GM18867 (cell line): Measurements from ENCODE around the gene STIM1.
A peak's percentile ranks its signal among the peaks of the same experiment; 100 is the strongest.

ENCODE experiments used
- ATAC-seq: cut with Tn5 transposase; IDR thresholded peaks from one replicate; pipeline ENCODE4 v1.9.1; 2021; ENCODE audit warnings: mild to moderate bottlenecking, moderate library complexity; ENCODE audit not compliant: unreplicated experiment

Gene STIM1

DNA sequence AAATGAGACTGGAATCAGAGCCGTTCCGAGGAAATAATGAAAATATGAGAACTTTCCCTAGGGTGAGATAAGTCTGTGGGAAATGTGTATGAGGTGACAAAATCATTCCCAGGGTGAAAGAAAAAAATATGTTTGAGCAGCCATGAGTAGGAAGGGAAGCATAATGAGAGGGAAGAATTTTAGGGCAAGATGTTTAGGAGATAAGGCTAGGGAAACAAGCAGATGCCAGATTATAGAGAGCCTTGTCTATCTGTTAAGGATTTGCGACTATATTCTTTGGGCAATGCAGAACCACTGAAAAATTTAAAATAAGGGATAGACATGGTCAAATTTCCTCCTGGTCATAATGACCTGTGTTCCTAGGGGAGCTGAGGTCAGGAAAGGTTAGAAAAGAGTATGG is 54.4 kb downstream of the STIM1 start:
- no peak for ATAC-seq

DNA sequence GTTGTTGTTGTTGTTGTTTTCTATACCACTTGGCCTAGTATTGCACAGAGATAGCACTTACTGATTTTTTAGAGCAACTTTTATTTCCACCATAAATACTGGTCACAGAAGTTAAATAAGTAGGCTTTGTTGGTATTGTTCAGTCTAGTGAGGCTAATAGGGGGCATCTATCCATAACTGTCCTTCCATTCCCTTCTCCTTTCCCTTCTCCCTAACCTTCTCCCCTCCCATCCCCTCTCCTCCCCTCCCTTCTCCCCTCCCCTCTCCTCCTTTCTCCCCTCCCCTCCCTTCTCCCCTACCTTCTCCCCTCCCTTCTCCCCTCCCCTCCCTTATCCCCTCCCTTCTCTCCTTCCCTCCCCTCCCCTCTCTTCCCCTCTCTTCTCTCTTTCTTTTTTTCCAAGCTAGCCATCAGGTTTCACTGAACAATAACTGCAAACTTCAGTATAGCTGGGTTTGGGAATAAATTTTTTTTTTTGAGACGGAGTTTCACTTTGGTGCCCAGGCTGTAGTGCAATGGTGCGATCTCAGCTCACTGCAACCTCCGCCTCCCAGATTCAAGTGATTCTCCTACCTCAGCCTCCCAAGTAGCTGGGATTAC is 56.5 kb downstream of the STIM1 start:
- no peak for ATAC-seq

DNA sequence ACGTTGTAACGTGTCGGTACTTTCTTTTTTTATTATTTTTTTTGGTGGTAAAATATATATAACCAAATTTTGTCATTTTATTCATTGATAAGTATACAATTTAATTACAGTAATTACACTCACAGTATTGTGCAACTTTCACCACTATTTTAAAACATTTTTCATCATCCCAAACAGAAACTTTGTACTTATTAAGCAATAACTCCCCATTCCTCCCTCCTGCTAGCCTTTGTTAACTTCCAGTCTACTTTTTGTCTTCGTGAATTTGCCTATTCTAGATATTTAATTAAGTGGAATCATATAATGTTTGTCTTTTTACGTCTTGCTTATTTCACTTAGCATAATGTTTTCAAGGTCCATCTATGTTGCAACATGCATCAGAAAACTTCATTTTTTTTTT is 58.5 kb downstream of the STIM1 start:
- ATAC-seq, result no peak

DNA sequence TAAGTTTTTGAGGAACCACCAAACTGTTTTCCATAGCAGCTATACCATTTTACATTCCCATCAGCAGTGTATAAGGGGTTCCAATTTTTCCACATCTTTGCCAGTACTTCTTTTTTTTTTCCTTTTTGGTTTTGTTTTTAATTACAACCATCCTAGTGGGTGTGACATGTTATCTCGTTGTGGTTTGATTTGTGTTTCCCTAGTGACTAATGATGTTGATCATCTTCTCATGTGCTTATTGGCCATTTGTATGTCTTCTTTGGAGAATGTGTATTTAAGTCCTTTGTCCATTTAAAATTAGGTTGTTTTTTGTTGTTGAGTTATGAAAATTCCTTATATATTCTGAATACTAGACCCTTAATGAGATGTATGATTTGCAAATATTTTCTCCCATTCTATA is 59.3 kb downstream of the STIM1 start:
- no peak for ATAC-seq

DNA sequence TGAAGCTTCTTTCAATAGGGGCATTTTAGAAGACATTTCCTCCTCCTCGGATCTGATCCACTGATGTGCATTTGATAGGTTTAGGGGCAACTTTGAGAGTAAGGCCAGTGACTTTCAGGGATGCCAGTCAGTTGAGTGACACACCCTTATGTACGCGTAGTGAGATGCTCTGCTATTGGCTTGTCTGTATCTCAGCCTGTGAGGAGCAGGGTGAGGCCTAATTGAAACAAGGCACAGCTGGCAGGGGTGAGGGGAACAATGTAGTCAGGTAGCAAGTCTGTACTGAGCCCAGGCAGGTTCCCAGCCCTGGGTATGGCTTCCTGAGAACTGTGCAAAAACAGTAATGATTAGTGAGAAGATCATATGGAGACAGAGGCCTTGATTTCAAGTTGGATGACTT is 61.5 kb downstream of the STIM1 start:
- no peak for ATAC-seq

DNA sequence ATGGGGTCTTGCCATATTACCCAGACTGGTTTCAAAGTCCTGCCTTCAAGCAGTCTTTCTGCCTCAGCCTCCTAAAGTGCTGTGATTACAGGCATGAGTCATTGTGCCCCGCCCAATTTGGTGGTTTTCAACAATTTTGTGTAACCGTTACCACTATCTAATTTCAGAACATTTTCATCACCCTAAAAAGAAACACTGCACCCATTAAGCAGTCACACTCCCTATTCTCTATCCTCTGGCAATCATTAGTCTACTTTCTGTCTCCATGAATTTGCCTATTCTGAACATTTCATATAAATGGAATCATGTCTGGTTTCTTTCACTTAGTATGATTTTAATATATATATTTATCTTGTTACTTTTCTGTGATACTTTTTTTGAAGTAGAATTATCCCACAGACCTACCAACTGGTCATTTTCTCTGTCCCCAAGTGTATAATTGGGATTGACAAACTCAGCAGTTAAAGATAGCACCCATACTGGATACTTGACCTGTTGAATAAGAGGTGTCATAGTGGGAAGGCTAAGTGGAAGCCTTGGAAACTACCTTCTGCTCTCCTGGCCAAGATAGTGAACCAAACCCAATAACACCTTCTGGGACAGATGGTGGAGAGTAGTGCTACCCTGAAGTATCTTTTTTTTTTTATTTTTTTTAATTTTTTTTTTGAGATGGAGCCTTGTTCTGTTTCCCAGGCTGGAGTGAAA is 64.8 kb downstream of the STIM1 start:
- peak; percentile 80 for ATAC-seq

DNA sequence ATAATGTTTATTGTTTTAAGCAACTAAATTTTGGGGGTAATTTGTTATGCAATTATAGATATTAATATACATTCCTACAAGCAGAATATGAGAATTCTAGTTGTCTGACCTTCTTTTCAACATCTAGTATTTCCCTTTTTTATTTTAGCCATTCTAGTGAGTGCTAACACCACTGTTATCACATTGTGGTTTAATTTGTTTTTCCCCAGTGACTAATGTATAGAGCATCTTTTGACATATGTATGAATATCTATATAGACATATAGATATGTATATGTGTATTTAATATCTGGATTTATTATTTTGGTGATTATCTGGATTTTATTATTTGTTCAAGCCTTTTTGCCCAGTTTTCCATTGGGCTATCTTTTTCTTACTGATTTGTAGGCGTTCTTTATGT is 66.6 kb downstream of the STIM1 start:
- no peak for ATAC-seq

DNA sequence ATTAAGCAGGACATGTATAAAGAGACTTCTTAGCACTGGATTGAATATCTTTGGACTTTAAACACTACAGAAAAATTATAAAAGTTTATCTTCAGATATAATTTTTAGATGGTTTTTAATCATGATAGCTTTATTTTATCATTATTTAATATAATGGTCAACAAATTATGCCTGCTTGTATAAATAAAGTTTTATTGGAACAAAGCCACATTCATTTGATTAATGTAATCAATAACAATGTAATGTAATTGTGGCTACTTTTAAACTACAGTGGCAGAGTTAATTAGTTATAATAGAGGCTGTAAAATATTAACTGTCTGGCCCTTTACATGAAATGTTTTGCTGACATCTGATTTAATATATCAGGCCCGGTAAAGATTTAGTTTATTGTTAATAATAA is 70.0 kb downstream of the STIM1 start:
- no peak for ATAC-seq

DNA sequence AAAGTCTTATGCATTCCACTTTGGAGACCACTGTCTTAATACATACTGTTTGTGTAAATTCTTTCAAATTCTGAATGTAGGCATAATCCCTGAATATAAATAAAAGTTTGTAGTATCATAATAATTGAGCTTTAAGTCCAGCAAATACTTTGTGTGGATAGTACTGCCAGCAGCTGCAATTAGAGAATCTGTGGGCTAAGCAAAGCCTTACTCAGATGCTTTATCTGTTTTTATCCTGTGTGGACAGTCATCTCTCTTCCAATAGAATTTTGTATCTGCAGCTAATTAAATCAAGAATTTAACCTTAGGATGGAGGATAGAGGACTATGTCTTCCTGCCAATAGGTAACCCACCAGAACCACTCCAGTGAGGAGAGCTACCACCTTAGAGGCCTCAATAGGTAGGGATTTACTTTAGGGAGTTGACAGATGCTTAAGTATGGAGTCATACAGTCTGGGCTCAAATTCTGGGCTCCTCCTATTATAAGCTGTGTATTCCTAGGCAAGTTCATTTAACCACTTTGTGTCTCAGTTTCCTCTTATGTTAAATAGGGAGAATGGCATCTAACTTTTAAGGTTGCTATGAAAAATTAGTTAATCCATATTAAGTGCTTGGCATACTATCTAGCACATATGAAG is 71.1 kb downstream of the STIM1 start:
- ATAC-seq, result no peak

DNA sequence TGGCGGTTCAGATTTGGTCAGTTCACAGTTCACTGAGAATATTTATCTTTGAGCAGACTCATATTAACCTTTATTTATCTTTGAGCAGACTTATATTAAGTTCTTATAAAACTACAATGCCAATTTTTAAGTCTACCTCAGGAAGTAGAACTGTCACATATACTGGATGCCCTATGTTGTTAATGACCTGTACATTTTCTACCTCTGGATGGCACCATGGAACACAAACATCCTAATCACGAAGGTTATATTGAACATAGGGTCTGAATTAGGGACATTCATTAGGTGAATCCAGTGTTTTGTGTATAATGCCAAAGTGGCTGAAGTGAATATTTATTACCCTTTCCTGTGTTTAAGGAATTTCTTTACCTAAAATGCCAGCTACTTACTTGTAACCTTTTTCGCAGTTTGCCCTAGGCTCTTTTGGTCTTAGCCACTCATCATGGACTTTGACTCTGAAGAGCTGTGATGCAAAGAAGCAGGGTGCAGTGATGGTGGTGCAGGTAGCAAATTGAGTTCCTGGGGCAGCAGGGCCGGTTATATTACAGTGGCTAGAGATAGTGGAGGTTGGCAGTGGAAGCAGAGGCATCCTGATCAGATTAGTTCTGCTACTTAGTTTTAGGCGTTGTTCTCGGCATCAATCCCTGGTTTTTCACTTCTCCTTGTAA is 71.8 kb downstream of the STIM1 start:
- no peak for ATAC-seq

DNA sequence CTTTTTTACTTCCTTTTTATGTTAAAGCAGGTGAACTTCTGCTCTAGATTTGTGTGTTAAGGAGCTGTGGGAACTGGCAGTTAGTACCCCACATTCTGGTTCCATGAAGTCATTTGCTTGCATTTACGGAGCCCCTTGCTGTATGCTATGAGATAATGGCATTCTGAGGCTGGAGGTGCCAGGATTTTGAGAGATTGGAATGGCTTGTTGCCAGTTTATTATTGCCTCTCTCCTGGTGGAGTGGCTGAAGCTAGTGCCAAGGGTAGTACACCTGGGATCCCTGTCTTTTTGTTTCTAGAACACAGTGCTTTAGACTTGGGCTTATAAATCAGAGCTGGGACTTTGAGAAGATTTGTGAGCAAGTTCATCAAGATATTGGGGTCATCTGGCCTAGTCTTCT is 73.8 kb downstream of the STIM1 start:
- ATAC-seq, result no peak

DNA sequence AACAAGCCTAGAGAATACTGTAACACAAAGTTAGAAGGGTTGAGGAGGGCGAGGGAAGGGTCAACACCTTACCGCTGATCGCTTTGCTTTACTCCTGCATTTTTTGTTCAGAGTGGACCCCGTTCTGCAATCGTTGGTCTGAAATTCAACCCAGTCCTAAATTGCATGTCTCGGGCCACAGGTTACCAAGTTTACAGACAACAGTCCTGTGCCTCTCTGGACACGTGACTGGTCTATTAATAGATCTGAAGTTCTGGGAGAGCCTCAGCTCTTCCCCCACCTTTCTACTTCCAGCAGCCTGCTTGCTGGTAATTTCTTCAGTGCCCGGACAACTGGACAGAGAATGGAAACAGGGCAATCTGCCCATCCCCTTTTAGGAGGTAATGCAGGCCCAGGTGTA is 74.2 kb downstream of the STIM1 start:
- no peak for ATAC-seq

DNA sequence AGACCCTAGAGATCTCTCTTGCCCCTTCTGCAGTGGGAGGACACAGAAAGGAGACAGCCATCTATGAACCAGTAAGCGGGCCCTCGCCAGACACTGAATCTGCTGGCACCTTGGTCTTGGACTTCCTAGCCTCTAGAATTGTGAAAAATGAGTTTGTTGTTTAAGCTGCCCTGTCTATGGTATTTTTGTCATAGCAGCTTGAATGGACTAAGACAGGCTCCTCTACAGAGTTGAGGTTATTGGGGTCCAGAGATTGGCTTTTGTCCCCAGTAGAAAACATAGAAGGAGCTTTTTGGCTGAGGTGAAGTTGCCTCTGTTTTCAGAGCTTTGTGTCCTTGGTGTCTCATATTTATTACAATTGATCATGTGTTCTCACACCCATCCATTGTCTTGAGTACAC is 77.2 kb downstream of the STIM1 start:
- no peak for ATAC-seq

DNA sequence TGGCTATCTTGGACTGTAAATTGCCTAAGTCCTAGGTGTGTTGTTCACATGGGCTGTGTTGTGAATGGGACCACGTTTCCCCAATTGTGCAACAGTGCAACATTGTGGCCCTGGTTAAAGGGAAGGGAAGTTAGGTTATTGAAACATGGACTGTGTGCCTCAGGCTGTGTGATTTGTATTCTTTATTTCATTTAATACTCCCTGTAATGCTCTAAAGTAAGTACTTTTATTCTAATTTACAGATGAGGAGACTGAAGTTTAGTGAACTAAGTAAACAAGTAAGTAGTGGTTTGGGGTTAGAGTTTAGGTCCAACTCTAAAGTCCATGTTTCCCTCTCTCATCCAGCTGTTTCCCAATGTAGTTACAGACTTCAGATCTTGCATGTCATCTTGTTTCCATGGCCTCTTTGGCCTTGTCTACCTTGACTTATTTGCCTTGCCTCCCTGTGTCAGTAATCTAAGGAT is 77.7 kb downstream of the STIM1 start:
- no peak for ATAC-seq

DNA sequence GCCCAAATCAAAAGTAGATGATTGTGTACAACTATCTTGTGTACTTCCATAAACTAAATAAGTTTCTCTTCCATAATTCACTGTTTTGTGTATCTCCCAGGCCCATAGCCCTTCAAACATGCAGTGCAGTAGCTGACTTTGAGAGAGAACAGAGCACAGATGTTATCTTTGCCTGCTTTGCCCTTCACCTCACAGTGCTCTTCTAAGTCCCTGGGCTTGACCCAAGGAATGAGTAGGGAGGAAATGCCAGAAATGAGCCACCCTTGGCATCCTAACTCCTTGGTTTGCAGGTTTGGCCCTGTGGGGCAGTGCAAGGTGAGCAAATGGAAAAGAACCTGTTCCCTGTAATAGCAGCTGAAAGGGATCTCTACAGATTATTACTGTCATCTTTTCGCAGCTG is 79.2 kb downstream of the STIM1 start:
- no peak for ATAC-seq

DNA sequence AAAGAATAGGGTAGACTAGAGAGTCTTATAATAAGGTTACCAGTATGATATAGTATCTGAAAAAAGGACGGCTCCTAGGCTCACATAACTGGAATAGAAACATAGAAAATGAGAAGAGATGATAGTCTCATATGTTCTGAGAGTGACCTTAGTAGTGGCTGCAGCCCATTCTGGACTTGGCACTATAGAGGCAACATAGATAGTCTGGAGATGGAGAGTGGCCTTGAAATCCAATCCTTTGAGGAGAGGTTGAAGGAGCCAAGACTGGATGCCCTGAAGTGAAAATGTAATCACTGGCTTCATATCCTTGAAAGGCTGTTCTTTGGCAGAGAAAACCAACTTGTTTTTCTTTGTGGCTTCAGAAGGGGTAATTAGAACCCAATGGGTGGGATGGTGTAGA is 81.1 kb downstream of the STIM1 start:
- ATAC-seq, result no peak

DNA sequence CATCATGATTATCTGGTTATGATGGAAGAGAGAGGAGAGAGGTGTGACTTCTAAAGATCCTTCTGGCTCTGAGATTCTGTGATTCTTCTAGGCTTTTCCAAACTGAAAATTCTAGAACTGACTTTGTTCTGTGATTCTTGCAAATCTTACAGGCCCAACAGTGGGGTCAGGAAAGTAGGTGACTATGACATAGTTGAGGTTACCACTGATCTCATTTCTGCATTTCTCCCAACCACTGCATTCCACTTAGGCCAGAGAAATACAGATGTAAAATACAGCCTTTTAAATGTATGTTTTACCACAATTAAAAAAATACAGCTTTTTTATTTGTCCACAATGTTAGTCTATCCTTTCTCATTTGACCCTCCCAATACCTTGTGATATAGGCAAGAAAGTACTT is 83.7 kb downstream of the STIM1 start:
- no peak for ATAC-seq

DNA sequence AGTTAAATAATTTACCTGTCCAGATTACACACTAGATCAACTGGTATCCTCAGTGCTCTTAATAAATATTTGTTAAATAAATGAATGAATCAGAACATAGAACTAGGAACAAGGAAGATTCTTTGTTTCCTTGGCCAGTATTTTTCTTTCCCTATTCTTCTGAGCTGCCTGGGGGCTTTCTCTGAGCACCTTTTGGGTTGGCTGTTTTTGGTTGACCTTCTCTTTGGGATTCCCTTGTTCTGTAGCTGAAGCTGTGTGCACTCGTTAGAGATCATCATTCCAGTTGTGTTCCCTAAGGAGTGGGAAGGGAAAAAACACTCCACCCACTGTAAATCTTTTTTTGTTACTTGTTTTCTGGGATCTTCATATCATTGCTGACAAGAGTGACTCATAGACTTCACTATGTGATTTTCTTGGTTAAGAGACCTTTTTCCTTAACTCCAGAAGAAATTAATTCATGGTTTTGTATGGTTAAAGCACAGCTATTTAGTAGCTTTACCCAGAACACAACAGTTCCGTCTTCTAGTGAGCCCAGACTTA is 84.3 kb downstream of the STIM1 start:
- no peak for ATAC-seq

DNA sequence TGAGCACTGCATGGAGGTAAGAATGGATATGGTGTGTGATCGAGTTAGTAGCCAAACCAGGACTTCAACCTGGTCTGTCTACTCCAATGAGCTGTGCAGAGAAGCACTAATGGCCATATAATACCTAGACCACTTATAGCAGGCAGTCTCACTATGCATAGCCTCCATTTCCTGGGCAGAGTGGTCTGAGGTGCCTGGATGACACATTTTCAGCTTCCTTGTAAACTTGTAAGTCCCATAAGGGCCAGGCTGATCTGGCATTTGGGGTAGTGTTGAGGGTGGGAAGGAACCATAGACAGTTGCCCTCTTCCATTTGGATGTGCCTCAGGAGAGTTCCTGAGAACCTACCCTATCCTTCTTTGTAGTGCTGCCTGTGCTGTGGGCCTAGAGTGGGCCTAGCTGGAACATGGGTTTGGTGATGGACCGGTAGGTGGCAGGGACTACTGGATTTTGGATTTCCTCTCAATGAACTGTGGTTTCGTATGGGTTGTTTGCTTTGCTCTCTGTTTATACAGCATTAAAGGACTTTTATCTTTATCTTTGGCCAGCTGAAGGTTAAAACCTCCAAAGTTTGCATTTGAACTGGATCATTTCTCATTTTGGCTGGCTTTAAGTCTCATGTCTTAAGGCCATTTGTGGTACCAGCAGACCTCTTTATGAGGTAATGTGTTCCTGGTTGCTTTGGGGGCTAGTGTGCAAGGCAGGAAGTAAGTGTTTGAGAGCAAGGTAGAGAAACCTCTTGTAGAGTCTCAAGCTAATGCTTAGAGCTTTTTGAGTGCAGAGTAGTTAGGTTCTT is 86.9 kb downstream of the STIM1 start:
- no peak for ATAC-seq

DNA sequence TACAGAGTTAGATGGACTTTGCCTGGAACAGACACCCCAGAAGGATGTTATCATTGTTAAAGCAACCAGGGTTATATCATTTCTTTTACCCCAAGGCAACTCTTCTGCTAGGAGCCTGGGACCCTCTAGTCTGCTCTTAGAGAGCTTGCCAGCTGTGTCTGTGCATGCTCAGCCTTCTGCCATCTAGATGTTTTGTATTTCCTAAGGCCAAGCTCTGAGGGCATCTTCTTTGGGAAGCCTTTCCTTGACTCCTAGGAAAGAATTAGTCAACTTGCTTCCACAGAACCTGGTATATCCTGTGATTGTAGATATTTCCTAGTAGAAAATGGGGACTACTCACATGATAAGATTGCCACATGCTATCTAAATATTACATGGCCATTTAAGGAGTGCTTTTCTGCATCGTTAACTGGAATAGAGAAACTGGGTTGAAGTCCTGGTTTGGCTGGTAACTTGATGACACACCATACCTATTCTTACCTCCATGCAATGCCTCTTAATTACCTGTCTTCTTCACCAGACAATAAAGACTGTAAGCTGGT is 87.6 kb downstream of the STIM1 start:
- ATAC-seq, result no peak

DNA sequence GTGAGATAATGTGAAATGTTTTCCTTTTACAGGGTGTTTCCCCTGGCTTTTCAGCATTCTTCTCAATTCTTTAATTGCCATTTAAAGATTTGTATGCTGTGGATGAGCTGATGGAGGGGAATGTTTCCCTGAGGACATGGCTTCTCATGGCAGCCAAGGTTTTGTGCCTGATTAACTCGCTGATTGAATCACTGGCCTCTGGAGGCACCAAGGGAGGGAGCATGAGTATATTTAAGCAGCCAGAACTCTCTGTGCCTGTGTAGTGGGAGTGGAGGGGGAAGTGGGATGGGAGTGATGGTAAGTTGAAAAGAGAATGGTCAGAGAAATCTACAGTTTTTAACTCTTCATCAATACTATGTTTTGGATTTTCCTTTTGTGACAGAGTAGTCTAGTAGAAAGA is 88.7 kb downstream of the STIM1 start:
- ATAC-seq, result no peak
